GM04503 (cell line): ENCODE data around the gene ATP2B3.

Source experiments
- DNase-seq: peaks from one replicate; pipeline ENCODE4 v3.0.0-alpha.2; 2012; ENCODE audit warnings: low read depth

ATP2B3 gene

DNA sequence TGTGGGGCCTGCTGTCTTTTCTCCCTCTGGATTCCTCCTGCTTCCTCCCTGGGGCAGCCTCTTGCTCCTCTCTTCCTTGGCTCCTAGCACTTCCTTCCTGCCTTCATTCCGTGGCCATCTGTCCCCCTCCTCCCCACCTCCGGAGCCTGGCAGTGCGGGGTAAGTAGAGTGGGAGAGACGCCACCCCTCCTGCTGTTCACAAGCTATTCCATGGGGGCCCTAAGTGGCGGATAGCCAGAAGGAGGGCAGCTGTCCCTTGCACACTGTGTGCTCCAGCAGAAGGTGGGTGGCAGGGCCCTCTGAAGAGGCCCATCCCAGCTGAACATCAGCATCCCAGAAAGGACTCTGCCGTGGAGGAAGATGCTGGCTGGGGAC is 54.1 kb downstream of the ATP2B3 start:
- DNase-seq = no peak

DNA sequence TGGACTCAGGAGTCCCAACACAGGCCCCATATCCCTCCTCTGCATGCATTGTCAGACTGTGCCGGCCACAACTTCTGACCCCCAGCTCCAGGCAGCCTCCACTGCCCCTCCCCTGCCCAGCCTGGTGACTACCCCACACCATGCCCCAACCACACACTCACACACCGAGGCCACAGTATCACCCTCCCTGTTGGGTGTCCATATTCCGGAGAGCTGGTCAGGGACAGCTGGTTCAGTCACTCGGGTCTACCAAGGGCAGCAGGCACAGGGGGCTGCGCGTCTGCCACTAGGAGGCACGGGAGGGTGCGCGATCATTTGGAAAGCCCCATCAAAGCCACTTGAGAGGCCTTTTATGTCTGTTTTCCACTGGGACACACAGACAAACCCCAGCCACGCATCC is 55.2 kb downstream of the ATP2B3 start:
- no peak for DNase-seq

DNA sequence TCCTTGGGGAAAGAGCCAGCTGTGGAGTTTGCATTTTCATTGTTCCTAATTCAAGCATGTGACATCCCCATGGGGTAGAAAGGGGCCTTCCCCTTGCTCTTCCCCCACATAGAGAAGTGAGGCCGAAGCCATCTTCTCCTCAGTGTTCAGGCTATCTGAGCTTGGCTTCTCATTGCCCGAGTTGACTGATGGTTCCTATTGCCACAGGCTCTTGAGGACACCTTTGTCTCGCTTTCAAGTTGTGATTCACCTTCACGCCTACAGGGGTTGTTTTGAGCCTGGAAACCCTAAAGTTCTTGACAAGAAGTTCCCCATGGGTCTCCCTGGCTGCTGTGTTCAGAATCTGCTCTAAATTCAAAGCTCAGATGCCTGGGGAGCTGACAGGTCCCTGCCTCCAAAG is 56.5 kb downstream of the ATP2B3 start:
- DNase-seq = no peak

DNA sequence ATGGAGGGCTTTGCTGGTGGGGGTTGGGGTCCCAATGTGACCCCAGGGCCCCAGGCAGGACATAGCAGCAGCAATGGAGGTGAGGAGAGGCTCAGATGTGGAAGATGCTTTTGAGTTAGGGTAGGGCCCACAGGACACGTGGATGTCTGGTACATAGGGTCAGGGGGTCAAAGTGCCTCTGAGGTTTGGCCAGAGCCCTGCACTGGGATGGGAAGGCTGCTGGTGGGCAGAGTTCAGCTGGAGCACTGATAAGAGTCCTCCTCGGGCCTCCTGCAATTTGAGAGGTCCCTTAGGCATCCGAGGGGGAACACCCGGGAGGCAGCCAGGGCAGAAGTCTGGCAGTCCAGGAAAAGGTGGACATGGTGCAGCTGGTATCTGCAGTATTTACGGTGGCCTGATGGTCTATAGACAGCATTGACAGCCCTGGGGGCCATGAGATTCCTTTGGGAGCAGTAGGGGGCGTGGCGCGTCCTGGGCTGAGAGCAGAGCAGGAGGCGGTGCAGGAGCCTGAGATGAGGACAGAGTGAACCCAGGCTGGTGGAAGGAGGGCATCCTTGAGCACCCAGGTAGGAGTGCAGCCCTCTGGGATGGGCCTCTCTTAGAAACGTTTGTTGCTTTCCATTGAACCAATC is 58.9 kb downstream of the ATP2B3 start:
- no peak for DNase-seq

DNA sequence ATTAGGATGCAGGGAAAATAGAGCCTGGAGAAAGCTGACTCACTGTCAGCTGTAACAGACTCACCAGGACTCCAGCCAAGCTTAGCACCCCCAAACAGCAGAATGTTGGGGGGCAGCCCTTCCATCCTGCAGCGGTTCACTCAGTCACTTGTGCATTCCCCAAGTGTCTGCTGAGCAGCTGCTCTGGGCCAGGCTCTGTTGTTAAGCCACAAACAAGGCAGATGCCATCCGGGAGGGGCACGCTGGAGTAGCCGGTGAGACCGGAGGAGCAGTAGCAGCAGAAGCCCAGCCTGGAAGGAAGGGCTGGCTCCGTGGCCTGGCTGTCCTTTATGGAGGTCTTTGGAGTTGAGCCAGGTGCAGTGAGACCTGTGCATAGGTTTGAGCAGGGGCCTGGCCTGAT is 59.5 kb downstream of the ATP2B3 start:
- no peak for DNase-seq

DNA sequence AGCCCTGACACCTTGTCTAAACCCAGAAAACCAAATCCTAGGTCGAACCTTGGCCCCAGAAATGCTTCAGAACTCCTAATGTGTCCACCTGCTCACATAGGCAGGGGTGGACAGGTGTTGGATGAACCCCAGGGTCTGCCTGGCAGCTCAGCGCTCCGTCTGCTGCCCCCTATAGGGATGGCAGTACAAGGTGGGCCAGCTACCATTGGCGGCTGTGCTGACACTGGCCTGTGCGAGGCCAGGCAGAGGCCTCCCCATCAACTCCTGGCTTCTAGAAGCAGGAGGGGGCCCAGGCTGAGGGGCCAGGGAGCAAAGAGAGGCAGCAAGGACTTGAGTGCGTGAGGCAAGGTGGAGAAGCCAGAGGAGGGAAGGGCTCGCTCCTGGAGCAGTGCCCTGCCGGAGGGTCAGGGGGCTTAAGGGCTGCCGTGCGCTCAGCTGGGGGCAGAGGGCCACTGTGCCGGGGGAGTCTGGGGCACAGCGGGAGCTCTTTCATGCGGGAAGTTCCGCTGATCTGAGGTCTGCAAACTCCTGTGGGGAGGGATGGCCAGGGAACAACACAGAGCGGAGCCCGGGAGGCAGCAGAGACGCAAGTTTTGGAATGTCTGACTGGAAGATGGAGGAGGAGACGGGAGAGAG is 60.9 kb downstream of the ATP2B3 start:
- no peak for DNase-seq

DNA sequence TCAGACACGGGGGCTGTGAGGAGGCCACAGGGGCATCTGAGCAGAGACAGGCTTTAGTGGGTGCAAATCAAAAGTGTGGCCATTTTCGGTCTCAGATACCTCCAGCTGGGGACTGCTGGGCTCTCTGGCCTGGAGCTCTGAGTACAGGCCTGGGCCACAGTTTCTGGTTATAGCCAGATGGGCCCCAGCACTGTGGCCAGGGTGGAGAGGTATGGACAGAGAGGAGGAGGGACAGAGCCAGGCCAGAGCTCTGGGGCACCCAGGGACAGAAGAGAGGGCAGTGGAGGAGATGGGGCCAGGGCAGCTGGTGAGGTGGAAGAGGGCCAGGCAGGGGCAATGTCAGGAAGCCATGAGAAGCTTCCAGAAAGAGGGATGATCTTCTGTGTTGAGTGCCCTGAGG is 61.4 kb downstream of the ATP2B3 start:
- no peak for DNase-seq

DNA sequence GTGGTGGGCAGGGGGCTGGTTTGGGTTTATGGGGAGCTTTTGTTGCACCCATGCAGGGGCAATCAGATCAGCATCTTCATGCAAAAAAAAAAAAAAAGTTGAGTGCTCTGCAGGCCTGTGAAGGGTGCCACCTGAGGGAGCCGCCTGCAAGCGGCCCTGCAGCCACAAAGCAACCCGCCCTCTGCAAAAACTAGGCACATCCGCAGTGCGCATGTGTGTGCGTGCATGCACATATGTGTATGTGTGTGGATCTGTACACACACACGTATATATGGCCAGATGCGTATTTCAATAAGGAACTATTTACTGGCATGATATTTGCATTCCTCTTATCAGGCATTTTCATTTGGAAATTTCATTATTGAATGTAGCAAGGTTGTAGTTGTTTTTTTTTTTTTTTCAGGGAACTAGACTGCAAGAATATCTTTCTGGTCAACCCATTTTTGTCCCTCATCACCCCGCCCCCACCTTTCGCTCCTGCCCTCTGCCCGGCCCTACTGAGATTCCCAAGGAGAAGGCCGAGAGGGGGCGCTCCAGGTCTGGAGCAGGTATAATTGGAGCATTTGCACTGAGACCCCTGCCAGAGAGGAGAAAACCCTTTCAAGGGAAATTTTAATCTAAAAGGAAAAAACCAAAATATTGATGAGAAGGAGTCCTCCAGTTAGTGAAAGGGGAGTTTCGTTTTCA is 63.4 kb downstream of the ATP2B3 start:
- no peak for DNase-seq

DNA sequence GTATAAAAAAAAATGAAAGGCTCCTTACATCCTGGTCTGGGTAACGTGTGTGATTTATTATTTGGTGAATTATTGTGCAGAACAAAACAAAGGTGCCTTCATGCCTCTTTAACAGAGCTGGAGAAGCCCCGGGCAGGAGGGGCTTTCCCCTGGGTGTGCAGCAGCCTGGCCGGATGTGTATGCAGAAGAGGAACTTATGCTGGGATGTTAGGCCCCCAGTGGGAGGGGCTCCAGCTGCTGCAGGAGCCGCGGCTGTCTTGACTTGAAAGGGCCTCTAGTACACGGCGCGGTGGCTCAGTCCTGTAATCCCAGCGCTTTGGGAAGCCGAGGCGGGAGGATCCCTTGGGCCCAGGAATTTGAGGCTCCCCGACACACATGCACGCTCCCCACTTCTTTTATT is 65.5 kb downstream of the ATP2B3 start:
- no peak for DNase-seq

DNA sequence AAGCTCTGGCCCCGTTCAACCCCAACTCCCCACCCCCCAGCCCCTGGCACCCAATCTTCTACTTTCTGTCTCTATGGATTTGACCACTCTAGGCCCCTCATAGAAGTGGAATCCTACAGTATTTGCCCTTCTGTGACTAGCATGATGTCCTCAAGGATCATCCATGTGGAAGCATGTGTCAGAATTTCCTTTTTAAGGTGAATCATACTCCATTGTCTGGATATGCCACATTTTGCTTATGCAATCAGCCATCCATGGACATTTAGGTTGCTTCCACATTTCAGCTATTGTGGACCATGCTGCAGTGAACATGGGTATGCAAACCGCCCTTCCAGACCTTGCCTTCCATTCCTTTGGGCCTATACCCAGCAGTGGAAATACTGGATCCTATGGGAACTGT is 66.0 kb downstream of the ATP2B3 start:
- DNase-seq = no peak

DNA sequence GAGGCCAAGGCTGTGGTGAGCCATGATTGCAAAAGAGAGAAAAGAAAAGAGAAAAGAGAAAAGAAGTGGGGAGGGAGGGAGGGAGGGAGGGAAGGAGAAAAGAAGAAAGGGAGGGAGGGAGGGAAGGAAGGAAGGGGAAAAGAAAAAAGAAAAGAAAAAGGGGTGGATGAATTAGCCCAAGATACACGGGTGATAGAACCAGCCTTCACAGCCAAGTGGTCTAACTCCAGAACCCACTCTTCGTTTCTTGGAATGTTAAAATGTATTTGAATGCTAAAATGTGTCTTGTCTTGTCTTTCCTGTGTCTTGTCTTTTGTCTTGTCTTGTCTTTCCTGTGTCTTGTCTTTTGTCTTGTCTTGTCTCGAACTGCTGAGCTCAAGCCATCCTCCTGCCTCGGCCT is 68.4 kb downstream of the ATP2B3 start:
- no peak for DNase-seq

DNA sequence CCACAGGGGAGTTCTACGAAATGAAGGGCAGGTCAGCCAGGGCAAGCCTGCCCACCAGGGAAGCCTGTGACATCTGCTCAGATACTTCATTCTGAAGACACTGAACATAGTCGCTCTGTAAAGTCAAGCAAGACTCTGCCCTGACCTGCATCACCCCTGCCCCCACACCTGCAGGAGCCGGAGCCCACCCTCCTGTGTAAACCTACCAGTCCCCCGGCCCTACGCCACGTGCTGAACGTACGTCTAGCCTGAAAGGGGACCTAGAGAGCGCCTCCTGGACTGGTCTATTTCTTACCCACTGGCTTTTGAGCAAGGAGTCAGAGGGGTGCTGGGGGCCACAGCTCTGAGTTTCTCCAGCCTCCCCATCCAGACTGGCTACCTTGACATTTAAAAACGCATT is 69.9 kb downstream of the ATP2B3 start:
- DNase-seq = no peak

DNA sequence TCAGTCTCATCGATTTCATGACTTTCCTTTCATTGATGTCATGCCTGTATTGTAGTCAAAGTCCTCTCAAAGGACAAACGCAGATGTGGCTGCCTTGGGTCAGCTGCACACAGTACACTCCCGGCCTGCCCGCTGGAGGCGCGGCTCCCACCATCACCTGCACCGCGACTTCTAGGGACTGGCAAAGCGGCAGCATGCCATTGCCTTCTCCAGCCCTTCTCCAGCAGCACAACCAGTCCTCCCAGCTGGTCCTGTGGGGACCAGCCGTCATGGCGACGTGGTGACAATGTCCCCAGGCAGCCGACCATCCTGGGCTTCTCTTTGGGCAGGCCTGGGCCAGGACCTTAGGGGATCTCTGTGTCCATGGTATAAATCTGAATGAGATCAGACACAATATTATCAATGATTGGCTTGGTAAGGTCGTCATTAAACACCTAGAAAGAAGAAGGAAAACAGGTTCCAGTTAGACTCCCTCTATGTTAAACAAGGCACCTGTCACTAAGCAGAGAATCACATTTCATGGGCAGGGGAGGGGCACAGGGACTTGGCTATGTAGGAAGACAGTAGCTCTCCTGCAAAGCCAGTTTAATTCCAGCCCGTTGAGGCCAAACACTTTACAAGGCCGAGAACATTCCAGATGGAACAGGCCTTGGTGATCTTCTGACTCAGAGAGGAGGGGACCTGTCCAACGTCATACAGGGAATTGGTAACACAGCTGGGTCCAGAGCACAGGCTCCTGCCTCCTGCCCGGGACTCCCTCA is 70.8 kb downstream of the ATP2B3 start:
- no peak for DNase-seq

DNA sequence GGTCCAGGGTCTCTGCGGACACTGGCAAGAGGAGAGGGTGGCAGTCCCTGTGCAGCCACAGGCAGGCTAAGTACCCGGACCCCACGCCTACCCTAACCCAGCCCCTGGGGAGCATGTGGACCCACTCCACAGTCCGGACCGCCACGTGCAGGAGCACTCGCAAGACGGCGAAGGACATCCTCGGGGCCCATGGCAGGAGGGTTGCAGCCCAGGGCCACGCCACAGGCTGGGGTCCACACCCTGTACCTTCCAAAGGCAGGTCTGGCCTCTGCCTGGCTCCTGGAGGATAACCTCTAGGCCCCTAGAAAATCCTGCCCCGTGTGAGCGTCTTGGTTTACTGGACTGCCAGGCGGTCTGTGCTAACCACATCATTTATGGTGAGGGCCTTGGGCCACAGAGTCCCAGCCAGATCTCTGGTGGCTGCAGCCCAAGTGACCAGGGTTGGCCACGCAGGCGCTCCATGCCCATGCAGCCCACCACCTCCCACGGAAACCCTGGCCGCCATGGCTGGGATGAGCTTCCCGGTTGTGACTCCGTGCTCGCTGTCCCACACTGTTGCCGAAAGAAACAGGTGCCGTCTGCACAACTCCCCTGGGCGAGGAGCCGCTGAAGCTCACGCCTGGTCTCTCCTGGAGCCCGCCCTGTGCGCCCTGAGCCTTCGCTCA is 71.5 kb downstream of the ATP2B3 start:
- DNase-seq = no peak

DNA sequence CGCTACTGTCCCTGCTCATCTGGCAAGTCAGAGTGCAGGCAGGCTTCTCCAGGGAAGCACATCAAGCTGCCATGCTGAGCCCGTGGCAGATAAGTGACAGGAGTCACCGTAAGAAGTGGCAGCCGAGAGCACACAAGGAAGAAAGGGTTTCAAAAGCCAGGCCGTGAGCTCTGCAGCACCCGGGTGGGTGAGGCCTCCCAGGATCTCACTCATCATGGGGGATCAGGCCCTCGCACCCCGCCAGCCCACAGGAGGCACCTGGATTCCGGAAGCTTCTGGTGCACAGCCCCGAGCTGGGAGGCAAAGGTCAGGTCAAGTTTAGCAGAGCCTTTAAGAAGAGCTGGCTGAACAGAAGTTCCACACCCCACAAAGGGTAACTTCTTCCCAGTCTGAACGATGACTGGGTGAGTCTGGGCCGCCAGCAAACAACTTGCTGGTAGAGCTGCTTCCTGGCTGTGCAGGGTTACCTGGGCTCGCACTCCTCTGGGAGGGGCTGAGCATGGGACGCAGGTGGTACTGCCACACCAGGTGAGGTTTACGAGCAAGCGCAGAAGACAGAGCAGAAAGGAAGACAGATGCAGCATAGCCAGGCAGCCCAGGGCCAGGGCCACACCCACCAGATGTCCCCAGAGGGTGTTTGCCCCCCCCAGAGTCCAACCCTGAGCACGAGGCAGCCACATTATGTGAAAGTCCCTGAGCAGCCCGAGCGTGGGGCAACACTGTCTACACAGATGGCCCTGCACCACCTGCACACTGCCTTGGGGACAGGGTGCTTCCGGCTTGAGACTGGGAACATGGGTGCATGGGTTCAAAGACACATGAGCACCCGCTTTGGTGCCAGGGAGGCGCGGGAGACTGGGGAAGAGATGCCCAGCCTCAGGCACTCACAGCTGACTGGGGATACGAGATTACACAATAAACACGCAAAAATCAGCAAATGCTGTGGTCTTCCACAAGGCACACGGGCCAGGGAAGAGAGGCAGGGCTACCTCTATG is 73.8 kb downstream of the ATP2B3 start:
- no peak for DNase-seq

DNA sequence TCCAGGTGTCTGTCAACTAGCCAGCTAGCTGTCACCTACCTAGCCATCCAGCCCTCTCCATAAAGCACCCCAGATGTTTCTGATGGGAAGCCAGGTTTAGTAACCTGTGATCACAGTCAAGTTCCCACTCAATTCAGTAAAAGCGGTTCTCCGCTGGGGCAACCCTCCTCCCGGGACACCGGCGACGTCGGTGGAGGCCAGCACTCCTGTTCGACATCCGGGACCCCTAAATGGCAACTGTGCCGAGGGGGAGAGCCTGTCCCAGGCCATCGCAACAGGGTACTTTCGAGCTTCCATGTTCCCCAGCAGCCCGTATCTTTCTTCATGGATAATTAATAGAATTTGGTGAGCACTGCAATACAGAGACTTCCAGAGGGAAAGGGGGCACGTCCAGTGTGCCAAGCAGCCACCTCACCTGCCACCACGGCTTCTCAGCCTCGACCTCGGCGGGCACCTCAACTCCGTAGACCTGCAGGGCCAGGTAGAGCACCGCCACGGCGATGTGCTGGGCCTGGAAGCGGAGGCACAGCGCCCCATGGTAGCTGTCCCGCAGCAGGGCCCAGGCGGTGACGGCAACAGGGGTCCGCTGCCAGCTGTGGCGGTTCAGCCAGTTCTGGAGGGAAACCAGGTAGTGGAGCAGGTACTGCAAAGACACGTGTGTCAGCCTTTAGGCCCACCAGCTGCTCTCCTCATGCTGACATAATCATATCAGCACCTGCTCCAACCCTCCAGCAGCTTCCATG is 74.8 kb downstream of the ATP2B3 start:
- DNase-seq = no peak

DNA sequence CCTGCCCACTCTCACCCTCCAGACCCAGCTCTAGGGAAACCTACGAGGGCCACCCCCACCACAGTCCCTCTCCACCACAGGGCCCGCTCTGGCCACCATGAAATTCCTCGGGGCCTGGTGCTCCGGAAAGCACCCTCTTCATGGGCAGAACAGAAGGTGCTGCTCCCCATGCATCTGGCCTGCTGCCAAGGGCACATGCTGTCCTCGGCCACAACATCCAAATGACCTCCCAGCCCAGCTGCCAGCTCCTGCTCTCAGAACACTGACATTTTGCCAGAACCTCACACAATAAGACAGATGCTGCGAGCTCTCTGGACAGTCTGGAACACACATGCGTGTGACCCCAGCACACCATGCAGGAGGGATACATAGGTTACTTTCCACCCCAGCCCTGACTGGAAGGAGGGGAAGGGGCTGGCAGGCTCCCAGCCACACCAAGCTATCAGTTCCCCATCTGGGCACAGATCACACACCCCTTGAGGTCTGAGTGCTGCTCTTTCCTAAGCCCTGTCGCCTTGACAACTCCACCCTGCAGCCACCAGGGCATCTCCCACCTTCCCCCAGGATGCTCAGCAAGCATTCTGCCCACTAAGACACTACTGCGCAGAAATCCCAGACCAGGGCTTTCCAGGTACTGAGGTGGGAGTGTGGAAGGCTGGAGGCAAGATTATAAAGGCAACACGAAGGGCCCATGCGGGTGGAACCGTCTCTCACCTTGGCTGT is 75.7 kb downstream of the ATP2B3 start:
- no peak for DNase-seq

DNA sequence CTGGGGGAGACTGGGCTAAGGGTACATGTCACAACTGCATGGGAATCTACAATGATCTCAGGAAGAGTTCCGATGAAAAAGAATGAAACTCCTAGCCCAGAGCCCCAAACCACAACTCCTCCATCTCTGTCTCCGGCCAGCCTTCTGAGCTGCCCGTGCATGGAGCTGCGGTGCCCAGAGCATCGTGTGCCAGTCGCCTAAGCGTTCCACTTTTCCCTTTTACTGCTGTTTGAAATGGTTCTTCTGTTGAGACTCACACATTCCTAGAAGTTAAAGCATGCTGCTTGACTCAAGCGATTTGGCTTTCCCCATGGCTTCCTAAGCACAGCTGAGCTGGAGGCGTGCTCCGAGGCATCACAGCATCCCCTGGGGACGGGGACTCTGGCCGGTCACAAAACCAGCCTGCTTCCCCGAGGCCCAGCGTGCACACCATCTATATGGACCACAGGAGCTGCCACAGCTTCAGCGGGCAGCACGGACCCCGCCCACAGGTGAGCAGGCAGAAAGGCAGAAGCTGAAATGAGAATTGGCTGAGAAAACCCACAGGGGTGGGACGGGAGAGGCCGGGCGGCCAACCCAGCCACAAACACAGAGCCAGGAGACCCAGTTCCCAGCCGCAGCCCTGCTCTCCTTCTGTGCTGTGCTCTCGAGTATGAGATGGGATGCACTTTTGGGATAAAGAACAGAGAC is 76.5 kb downstream of the ATP2B3 start:
- DNase-seq = no peak

DNA sequence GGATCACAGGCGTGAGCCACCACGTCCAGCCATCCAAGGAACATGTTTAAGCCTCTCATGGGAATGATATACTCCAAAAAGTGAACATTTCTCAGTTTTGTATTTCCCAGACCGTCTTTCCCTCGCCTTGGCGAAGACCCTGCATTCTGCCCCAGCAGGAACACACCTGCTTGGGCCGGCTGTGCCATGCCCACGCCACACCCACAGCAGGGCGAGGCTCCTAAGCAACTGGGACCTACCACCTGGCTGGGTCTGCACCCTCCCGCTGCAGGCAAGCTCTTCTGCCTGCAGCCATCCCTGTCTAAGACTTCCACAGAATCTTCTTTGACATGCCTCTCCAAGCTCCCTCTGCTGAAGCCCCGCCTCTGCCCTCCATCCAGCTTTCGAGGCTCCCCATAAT is 77.9 kb downstream of the ATP2B3 start:
- no peak for DNase-seq
